CD14-positive monocyte (primary cell): ENCODE data around the gene AGTPBP1. TPM values are rescaled to one million over a fixed set of nuclear protein-coding genes. Genes with fewer than 3 reads are reported as not detected.
A peak's percentile ranks its signal among the peaks of the same experiment; 100 is the strongest.

Experiments used
- DNase-seq, 3 donors: peaks; one replicate each; pipeline ENCODE4 v3.0.0-alpha.2; 2011 to 2022
- H2AFZ ChIP-seq: 2 replicates; pipeline ENCODE4 v1.6.0; 2012; ENCODE audit warnings: mild to moderate bottlenecking, low read depth, low read length, inconsistent platforms; ENCODE audit not compliant: insufficient read depth, poor library complexity, severe bottlenecking
- H3K27ac ChIP-seq, 2 donors: 1 replicate in 1 of 2; 2 replicates in 1 of 2; pipeline ENCODE4 v1.5.1; 2012 to 2013; ENCODE audit warnings: low read length in 2 of 2, control low read depth in 1 of 2, inconsistent platforms in 1 of 2, low read depth in 1 of 2, mild to moderate bottlenecking in 1 of 2
- H3K27me3 ChIP-seq, 2 donors: one replicate each; pipeline versions ENCODE4 v1.6.0 to v1.6.1; 2011 to 2013; ENCODE audit warnings: low read length in 2 of 2; ENCODE audit not compliant: control insufficient read depth in 2 of 2, insufficient read depth in 2 of 2
- H3K36me3 ChIP-seq, 2 donors: replicated peaks in 1 of 2; 1 replicate in 1 of 2; 2 replicates in 1 of 2; pipeline versions ENCODE4 v1.5.1 to v1.6.1; 2012 to 2013; ENCODE audit warnings: low read length in 2 of 2, control low read depth in 1 of 2, inconsistent platforms in 1 of 2, mild to moderate bottlenecking in 1 of 2; ENCODE audit not compliant: insufficient read depth in 2 of 2, control insufficient read depth in 1 of 2
- H3K4me1 ChIP-seq, 2 donors: 1 replicate in 1 of 2; 2 replicates in 1 of 2; pipeline versions ENCODE4 v1.5.1 to v1.6.1; 2012 to 2013; ENCODE audit warnings: low read length in 2 of 2, control low read depth in 1 of 2, inconsistent platforms in 1 of 2, mild to moderate bottlenecking in 1 of 2, moderate library complexity in 1 of 2; ENCODE audit not compliant: insufficient read depth in 2 of 2, control insufficient read depth in 1 of 2
- H3K4me2 ChIP-seq: replicated peaks from 2 replicates; pipeline ENCODE3; 2012; ENCODE audit warnings: low read length, moderate library complexity, mild to moderate bottlenecking; ENCODE audit not compliant: poor library complexity, severe bottlenecking; ENCODE audit errors: extremely low read depth
- H3K4me3 ChIP-seq, 3 experiments: fragments of 200-600 bp in 1 of 3; sonication (generic) in 1 of 3; replicated peaks in 1 of 3; 1 replicate in 2 of 3; 2 replicates in 1 of 3; pipeline ENCODE4 v1.5.1; 2011 to 2013; ENCODE audit warnings: low read length in 3 of 3, mild to moderate bottlenecking in 3 of 3, control low read depth in 2 of 3, low read depth in 2 of 3, inconsistent platforms in 1 of 3, moderate library complexity in 1 of 3
- H3K79me2 ChIP-seq: 2 replicates; pipeline ENCODE4 v1.6.0; 2012; ENCODE audit warnings: mild to moderate bottlenecking, control low read depth, inconsistent platforms, low read length, moderate library complexity; ENCODE audit not compliant: insufficient read depth
- H3K9ac ChIP-seq: 2 replicates; pipeline ENCODE4 v1.6.0; 2017; ENCODE audit warnings: low read length, mild to moderate bottlenecking; ENCODE audit not compliant: insufficient read depth, poor library complexity, severe bottlenecking
- H3K9me3 ChIP-seq, 2 donors: replicated peaks in 1 of 2; 1 replicate in 1 of 2; 2 replicates in 1 of 2; pipeline versions ENCODE4 v1.5.1 to v1.6.1; 2012 to 2013; ENCODE audit warnings: low read length in 2 of 2, control low read depth in 1 of 2; ENCODE audit not compliant: control insufficient read depth in 1 of 2, insufficient read depth in 1 of 2
- H4K20me1 ChIP-seq: 2 replicates; pipeline ENCODE4 v1.6.0; 2012; ENCODE audit warnings: mild to moderate bottlenecking, low read length, control low read depth, moderate library complexity; ENCODE audit not compliant: insufficient read depth
- H3K27ac Mint-ChIP-seq, 7 donors: one replicate each; pipeline ENCODE4 v1.8.0; 2020; ENCODE audit warnings: mild to moderate bottlenecking in 7 of 7, mixed read lengths in 7 of 7, moderate library complexity in 6 of 7, inconsistent platforms in 2 of 7
- H3K27me3 Mint-ChIP-seq, 3 donors: one replicate each; pipeline ENCODE4 v1.8.0; 2021 to 2022; ENCODE audit warnings: low read depth in 3 of 3, mild to moderate bottlenecking in 3 of 3, mixed read lengths in 3 of 3, moderate library complexity in 3 of 3, inconsistent platforms in 1 of 3
- H3K36me3 Mint-ChIP-seq, 2 donors: one replicate each; pipeline ENCODE4 v1.8.0; 2020; ENCODE audit warnings: mixed read lengths in 2 of 2, inconsistent platforms in 1 of 2, mild to moderate bottlenecking in 1 of 2
- H3K4me1 Mint-ChIP-seq: one replicate; pipeline ENCODE4 v1.8.0; 2020; ENCODE audit warnings: mild to moderate bottlenecking, mixed read lengths
- H3K4me3 Mint-ChIP-seq, 2 donors: one replicate each; pipeline ENCODE4 v1.8.0; 2020; ENCODE audit warnings: mild to moderate bottlenecking in 2 of 2, mixed read lengths in 2 of 2, moderate library complexity in 1 of 2
- H3K9me3 Mint-ChIP-seq, 7 donors: one replicate each; pipeline ENCODE4 v1.8.0; 2020 to 2022; ENCODE audit warnings: mixed read lengths in 7 of 7, mild to moderate bottlenecking in 6 of 7, moderate library complexity in 6 of 7, inconsistent platforms in 2 of 7
- WGBS: methylation state at CpG from one replicate; pipeline ENCODE4 v1.1.5; 2013; ENCODE audit warnings: missing lambda C conversion rate; ENCODE audit not compliant: insufficient coverage; 5-methylcytosine and 5-hydroxymethylcytosine counted together
- intact Hi-C, 2 donors: fragments of 100-400 bp; cut with micrococcal nuclease; formaldehyde crosslinking; loops; one replicate each; pipeline versions ENCODE4 v1.15.0 to v1.15.1; 2023
- polyA plus RNA-seq, 3 donors: library from polyadenylated mRNA; depleted of rRNA in 1 of 3; unstranded in 2 of 3; stranded (reverse) in 1 of 3; fragments of 300-500 nt in 2 of 3; fragments of >200 nt in 1 of 3; fragmentation: Illumina TruSeq in 2 of 3; gene quantifications; 1 replicate in 2 of 3; 2 replicates in 1 of 3; pipeline ENCODE4 v1.2.3, GENCODE V29; 2012 to 2021
- TF ChIP-seq, protein P1 (sequence below): fragments of 200-600 bp; IDR thresholded peaks from one replicate; pipeline ENCODE4 v1.8.0; 2022; ENCODE audit warnings: antibody characterized with exemption, mild to moderate bottlenecking

The AGTPBP1 gene
- polyA plus RNA-seq, 3 donors, result 55.6 to 90.3 (median 77.0) TPM

DNA sequence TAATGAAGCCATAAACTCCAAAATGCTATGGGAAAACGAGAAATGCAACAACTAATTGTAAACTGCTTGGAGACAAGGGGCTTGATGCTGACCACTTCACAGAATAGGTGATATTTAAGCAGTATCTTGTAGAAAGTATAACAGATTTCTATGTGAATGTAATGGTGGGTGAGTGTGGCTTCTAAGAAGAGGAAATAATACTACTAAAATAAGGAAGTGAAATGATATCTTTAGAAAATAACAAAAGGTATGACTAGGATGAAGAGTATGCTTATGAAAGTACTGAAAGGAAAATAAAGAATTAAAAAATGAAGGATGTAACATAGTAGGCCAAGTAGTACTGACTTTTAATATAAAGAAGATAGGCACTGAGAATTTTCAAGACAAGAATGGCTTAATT, 94.2 kb downstream of the AGTPBP1 start:
- TF ChIP-seq, protein P1, sequence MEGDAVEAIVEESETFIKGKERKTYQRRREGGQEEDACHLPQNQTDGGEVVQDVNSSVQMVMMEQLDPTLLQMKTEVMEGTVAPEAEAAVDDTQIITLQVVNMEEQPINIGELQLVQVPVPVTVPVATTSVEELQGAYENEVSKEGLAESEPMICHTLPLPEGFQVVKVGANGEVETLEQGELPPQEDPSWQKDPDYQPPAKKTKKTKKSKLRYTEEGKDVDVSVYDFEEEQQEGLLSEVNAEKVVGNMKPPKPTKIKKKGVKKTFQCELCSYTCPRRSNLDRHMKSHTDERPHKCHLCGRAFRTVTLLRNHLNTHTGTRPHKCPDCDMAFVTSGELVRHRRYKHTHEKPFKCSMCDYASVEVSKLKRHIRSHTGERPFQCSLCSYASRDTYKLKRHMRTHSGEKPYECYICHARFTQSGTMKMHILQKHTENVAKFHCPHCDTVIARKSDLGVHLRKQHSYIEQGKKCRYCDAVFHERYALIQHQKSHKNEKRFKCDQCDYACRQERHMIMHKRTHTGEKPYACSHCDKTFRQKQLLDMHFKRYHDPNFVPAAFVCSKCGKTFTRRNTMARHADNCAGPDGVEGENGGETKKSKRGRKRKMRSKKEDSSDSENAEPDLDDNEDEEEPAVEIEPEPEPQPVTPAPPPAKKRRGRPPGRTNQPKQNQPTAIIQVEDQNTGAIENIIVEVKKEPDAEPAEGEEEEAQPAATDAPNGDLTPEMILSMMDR, result no peak

DNA sequence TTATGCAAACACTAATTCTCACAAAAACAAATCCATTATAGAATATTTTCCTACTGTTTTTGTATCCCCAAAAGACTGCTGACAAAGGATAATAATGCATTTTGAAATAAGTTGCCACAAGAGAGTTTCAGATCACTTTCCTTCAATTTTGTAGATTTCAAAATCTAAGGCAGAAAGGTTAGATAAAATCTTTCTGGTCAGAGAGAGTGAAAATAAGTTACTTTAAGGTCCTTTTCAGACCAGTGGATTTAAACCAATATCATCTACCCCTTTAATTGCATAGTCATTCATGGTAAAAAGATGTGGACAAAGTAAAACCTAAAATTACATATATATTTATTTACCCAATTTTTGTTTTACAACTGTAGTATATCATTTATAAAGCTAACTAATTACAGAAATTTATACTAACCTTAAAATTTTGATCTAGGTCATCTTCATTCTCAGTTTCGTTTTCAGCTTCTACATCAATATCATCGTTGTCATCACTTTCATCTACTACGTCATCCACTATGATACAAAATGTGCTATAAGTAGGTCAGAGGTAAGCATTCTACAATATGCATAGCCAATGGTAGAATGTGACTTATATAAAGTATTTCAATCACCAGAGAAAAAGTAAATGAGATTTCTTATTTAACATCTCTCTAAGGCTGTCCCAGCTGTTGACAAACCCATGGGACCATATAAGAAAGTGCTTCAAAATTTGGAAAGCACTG, 95.7 kb downstream of the AGTPBP1 start:
- no peak overlapping the region for H2AFZ ChIP-seq
- WGBS, result no CpG with 5 or more reads among the region's 3 CpGs
- no peak for DNase-seq
- no peak overlapping the region for H3K27ac ChIP-seq
- H3K36me3 ChIP-seq, result peaks cover 78 to 93% of the 10 kb centered on the region in 2 donors
- no peaks in the 10 kb centered on the region for H3K9me3 ChIP-seq
- H4K20me1 ChIP-seq, result peaks cover 41% of the 10 kb centered on the region
- H3K79me2 ChIP-seq, result peaks cover 7% of the 10 kb centered on the region
- H3K4me1 ChIP-seq, result peaks cover 0 to 6% of the 10 kb centered on the region in 2 donors
- no peak overlapping the region for H3K4me3 Mint-ChIP-seq
- no peak overlapping the region for H3K4me2 ChIP-seq
- no peak overlapping the region for H3K9ac ChIP-seq
- intact Hi-C loops, result no loop called here
- no peak overlapping the region for H3K4me3 ChIP-seq
- TF ChIP-seq, protein P1, result no peak
- H3K4me1 Mint-ChIP-seq, result peaks cover 10% of the 10 kb centered on the region
- no peaks in the 10 kb centered on the region for H3K27me3 Mint-ChIP-seq
- no peaks in the 10 kb centered on the region for H3K27me3 ChIP-seq
- H3K27ac Mint-ChIP-seq, result peak overlapping the region in 1 of 7 donors; percentile 37
- H3K9me3 Mint-ChIP-seq, result peaks cover 0 to 3% (median 0%) of the 10 kb centered on the region in 7 donors
- peaks cover 77 to 79% of the 10 kb centered on the region in 2 donors for H3K36me3 Mint-ChIP-seq

More for the DNA sequence above, 94.2 kb downstream of the AGTPBP1 start:
- peak overlapping the region in 4 of 7 donors; percentile 4 to 69 (median 41) for H3K27ac Mint-ChIP-seq
- no peaks in the 10 kb centered on the region for H3K9me3 ChIP-seq
- peaks cover 0 to 3% (median 0%) of the 10 kb centered on the region in 7 donors for H3K9me3 Mint-ChIP-seq
- peaks cover 0 to 6% of the 10 kb centered on the region in 2 donors for H3K4me1 ChIP-seq
- WGBS, result no CpG with 5 or more reads among the region's 1 CpG
- H3K4me2 ChIP-seq, result no peak overlapping the region
- H2AFZ ChIP-seq, result no peak overlapping the region
- peaks cover 76 to 92% of the 10 kb centered on the region in 2 donors for H3K36me3 ChIP-seq
- peak in 2 of 3 donors; percentile 9 to 17 for DNase-seq
- no peaks in the 10 kb centered on the region for H3K27me3 Mint-ChIP-seq
- H3K4me3 Mint-ChIP-seq, result no peak overlapping the region
- H3K4me3 ChIP-seq, result no peak overlapping the region
- peaks cover 10% of the 10 kb centered on the region for H3K4me1 Mint-ChIP-seq
- H3K27me3 ChIP-seq, result no peaks in the 10 kb centered on the region
- intact Hi-C loops, result no loop called here
- H3K9ac ChIP-seq, result no peak overlapping the region
- peaks cover 73 to 75% of the 10 kb centered on the region in 2 donors for H3K36me3 Mint-ChIP-seq
- H4K20me1 ChIP-seq, result peaks cover 52% of the 10 kb centered on the region
- H3K27ac ChIP-seq, result peak overlapping the region in 1 of 2 donors; percentile 6
- H3K79me2 ChIP-seq, result peaks cover 12% of the 10 kb centered on the region
